ENCODE data around the gene KDR.

GRCh38 chr4:55078987-55079386 lies 46.4 kb downstream of the KDR start:
- TF ChIP-seq CTCF (conservative IDR thresholded peaks at IDR 0.05 in 1 of 2, IDR thresholded peaks at IDR 0.05 in 1 of 2; ENCODE audit: extremely low read depth in 1 of 2, insufficient read depth in 1 of 2, low read depth in 1 of 2, low read length in 2 of 2) (no peak), EZH2 (IDR thresholded peaks at IDR 0.05; ENCODE audit: borderline replicate concordance, low read length) (no peak)
